HEK293 (cell line): ENCODE data around the gene ECE1.
A peak's percentile ranks its signal among the peaks of the same experiment; 100 is the strongest.

ENCODE experiments used
- AEBP2 ChIP-seq: fragments of 450-650 bp; formaldehyde crosslinking; IDR thresholded peaks from 2 replicates; pipeline ENCODE4 v1.5.1; 2016; ENCODE audit warnings: missing biosample characterization, missing genetic modification characterization, borderline replicate concordance
- BCL11B ChIP-seq: fragments of 450-650 bp; formaldehyde crosslinking; IDR thresholded peaks from 2 replicates; pipeline ENCODE4 v1.5.1; 2016; ENCODE audit warnings: low read depth, missing biosample characterization, missing genetic modification characterization
- FEZF1 ChIP-seq: fragments of 450-650 bp; formaldehyde crosslinking; IDR thresholded peaks from 2 replicates; pipeline ENCODE4 v1.5.1; 2016; ENCODE audit warnings: missing biosample characterization, missing genetic modification characterization
- IKZF3 ChIP-seq: fragments of 450-650 bp; IDR thresholded peaks from 2 replicates; pipeline ENCODE4 v1.5.0; 2018; ENCODE audit warnings: missing biosample characterization, mild to moderate bottlenecking, missing genetic modification characterization, moderate library complexity
- INSM2 ChIP-seq: fragments of 450-650 bp; formaldehyde crosslinking; IDR thresholded peaks from 2 replicates; pipeline ENCODE4 v1.5.1; 2016; ENCODE audit warnings: missing biosample characterization, missing genetic modification characterization
- PRDM10 ChIP-seq: fragments of 450-650 bp; formaldehyde crosslinking; IDR thresholded peaks from 2 replicates; pipeline ENCODE4 v1.5.1; 2016; ENCODE audit warnings: missing biosample characterization, missing genetic modification characterization
- SETDB1 ChIP-seq: IDR thresholded peaks from one replicate; pipeline ENCODE4 v1.6.1; 2017; ENCODE audit warnings: mild to moderate bottlenecking, low read length, moderate library complexity, mixed read lengths; ENCODE audit not compliant: insufficient read length
- SP3 ChIP-seq: fragments of 450-650 bp; formaldehyde crosslinking; IDR thresholded peaks from 2 replicates; pipeline ENCODE4 v1.5.1; 2016; ENCODE audit warnings: missing biosample characterization, missing genetic modification characterization
- WT1 ChIP-seq: fragments of 450-650 bp; formaldehyde crosslinking; IDR thresholded peaks from 2 replicates; pipeline ENCODE4 v1.5.1; 2016; ENCODE audit warnings: missing biosample characterization, missing genetic modification characterization
- ZBTB17 ChIP-seq: fragments of 450-650 bp; formaldehyde crosslinking; IDR thresholded peaks from 2 replicates; pipeline ENCODE4 v1.5.1; 2016; ENCODE audit warnings: missing biosample characterization, missing genetic modification characterization
- ZBTB44 ChIP-seq: fragments of 450-650 bp; IDR thresholded peaks from 2 replicates; pipeline ENCODE4 v1.5.1; 2018; ENCODE audit warnings: missing biosample characterization, mild to moderate bottlenecking, missing genetic modification characterization
- ZBTB6 ChIP-seq: fragments of 450-650 bp; formaldehyde crosslinking; IDR thresholded peaks from 2 replicates; pipeline ENCODE4 v1.5.1; 2017; ENCODE audit warnings: missing biosample characterization, missing genetic modification characterization
- ZBTB7A ChIP-seq: fragments of 450-650 bp; formaldehyde crosslinking; IDR thresholded peaks from 2 replicates; pipeline ENCODE4 v1.5.1; 2016; ENCODE audit warnings: low read depth, missing biosample characterization, missing genetic modification characterization
- ZEB2 ChIP-seq: fragments of 450-650 bp; formaldehyde crosslinking; IDR thresholded peaks from 2 replicates; pipeline ENCODE4 v1.5.1; 2016; ENCODE audit warnings: missing biosample characterization, missing genetic modification characterization
- ZFP37 ChIP-seq: fragments of 450-650 bp; formaldehyde crosslinking; IDR thresholded peaks from 2 replicates; pipeline ENCODE4 v1.5.1; 2016; ENCODE audit warnings: missing biosample characterization, missing genetic modification characterization
- ZFP69B ChIP-seq: fragments of 450-650 bp; formaldehyde crosslinking; IDR thresholded peaks from 2 replicates; pipeline ENCODE4 v1.5.1; 2016; ENCODE audit warnings: missing biosample characterization, missing genetic modification characterization
- ZIC2 ChIP-seq: fragments of 450-650 bp; formaldehyde crosslinking; IDR thresholded peaks from 2 replicates; pipeline ENCODE4 v1.5.1; 2016; ENCODE audit warnings: missing biosample characterization, missing genetic modification characterization
- ZNF121 ChIP-seq: fragments of 450-650 bp; formaldehyde crosslinking; IDR thresholded peaks from 2 replicates; pipeline ENCODE4 v1.5.1; 2016; ENCODE audit warnings: missing biosample characterization, missing genetic modification characterization
- ZNF266 ChIP-seq: fragments of 450-650 bp; formaldehyde crosslinking; IDR thresholded peaks from 2 replicates; pipeline ENCODE4 v1.5.1; 2016; ENCODE audit warnings: missing biosample characterization, missing genetic modification characterization, low read depth
- ZNF362 ChIP-seq: fragments of 450-650 bp; formaldehyde crosslinking; IDR thresholded peaks from 2 replicates; pipeline ENCODE4 v1.5.1; 2016; ENCODE audit warnings: missing biosample characterization, missing genetic modification characterization
- ZNF423 ChIP-seq: fragments of 450-650 bp; formaldehyde crosslinking; IDR thresholded peaks from 2 replicates; pipeline ENCODE4 v1.5.1; 2016; ENCODE audit warnings: missing biosample characterization, missing genetic modification characterization
- ZNF501 ChIP-seq: fragments of 450-650 bp; formaldehyde crosslinking; IDR thresholded peaks from 2 replicates; pipeline ENCODE4 v1.5.1; 2016; ENCODE audit warnings: missing biosample characterization, missing genetic modification characterization
- ZNF561 ChIP-seq: fragments of 450-650 bp; IDR thresholded peaks from 2 replicates; pipeline ENCODE4 v1.5.1; 2018; ENCODE audit warnings: missing biosample characterization, missing genetic modification characterization, borderline replicate concordance
- ZNF626 ChIP-seq: fragments of 450-650 bp; sonication (Bioruptor Pico); formaldehyde crosslinking; IDR thresholded peaks from 2 replicates; pipeline ENCODE4 v1.5.1; 2018; ENCODE audit warnings: missing biosample characterization, missing genetic modification characterization, inconsistent platforms
- ZNF768 ChIP-seq: fragments of 450-650 bp; formaldehyde crosslinking; IDR thresholded peaks from 2 replicates; pipeline ENCODE4 v1.5.1; 2018; ENCODE audit warnings: missing biosample characterization, mild to moderate bottlenecking, missing genetic modification characterization
- ZNF843 ChIP-seq: fragments of 450-650 bp; formaldehyde crosslinking; IDR thresholded peaks from 2 replicates; pipeline ENCODE4 v1.5.1; 2016; ENCODE audit warnings: missing biosample characterization, missing genetic modification characterization

Gene ECE1

GRCh38 chr1:21308847-21309652 lies 18.8 kb upstream of the ECE1 start (continued):
- TF ChIP-seq WT1 (tag by site-specific recombination) (no peak; the same call in 1 of the 2 replicates), ZNF501 (no peak), ZNF768 (0 out of 2 replicates have a peak, but pooled peaks have one; percentile 54), ZNF121 (peak; percentile 14; the same call in 1 of the 2 replicates), ZIC2 (tag by site-specific recombination) (peak; percentile 97), ZNF423 (tag by site-specific recombination) (peak; percentile 74; the same call in 1 of the 2 replicates), BCL11B (tag by site-specific recombination) (no peak), ZNF266 (no peak), INSM2 (tag by site-specific recombination) (no peak), ZBTB17 (tag by site-specific recombination) (0 out of 2 replicates have a peak, but pooled peaks have one; percentile 44), ZNF843 (tag by site-specific recombination) (0 out of 2 replicates have a peak, but pooled peaks have one; percentile 46), ZBTB44 (tag by site-specific recombination) (peak; percentile 30; the same call in 1 of the 2 replicates), ZFP69B (0 out of 2 replicates have a peak, but pooled peaks have one; percentile 18), ZEB2 (tag by site-specific recombination) (peak; percentile 29; the same call in 1 of the 2 replicates), ZNF626 (tag by site-specific recombination) (no peak), ZNF561 (no peak), ZBTB6 (no peak), FEZF1 (0 out of 2 replicates have a peak, but pooled peaks have one; percentile 9), ZNF362 (tag by site-specific recombination) (no peak), ZBTB7A (no peak), IKZF3 (tag by site-specific recombination) (peak; percentile 80), ZFP37 (tag by site-specific recombination) (no peak), SP3 (no peak), SETDB1 (no peak), PRDM10 (tag by site-specific recombination) (peak; percentile 89), AEBP2 (tag by site-specific recombination) (no peak)
